Motor neuron (in vitro differentiated cells): ENCODE data around the gene LAMB3. TPM values are rescaled to one million over a fixed set of nuclear protein-coding genes. Genes with fewer than 3 reads are reported as not detected.
"Not testable (repeated sequence)": the region's sequence is repeated elsewhere in the genome, so short reads cannot be mapped to it uniquely, and the experiment has no call there.

ENCODE experiments used
- ATAC-seq, 8 experiments: fragments of 200-7000 bp; cut with Tn5 transposase; replicated peaks in 6 of 8; 2 replicates each; pipeline ENCODE4 v1.8.0; 2021; ENCODE audit warnings: mild to moderate bottlenecking in 8 of 8, moderate library complexity in 8 of 8
- H3K27ac ChIP-seq, 2 donors: fragments of 250-450 bp; sonication (Bioruptor Pico); 2 replicates each; pipeline ENCODE4 v1.9.0; 2021; ENCODE audit warnings: antibody characterized with exemption in 2 of 2, mild to moderate bottlenecking in 2 of 2, moderate library complexity in 1 of 2
- H3K4me1 ChIP-seq, 2 donors: fragments of 250-450 bp; sonication (Bioruptor Pico); replicated peaks in 1 of 2; 2 replicates each; pipeline ENCODE4 v1.6.1; 2021; ENCODE audit warnings: antibody characterized with exemption in 2 of 2, mild to moderate bottlenecking in 2 of 2, moderate library complexity in 1 of 2
- H3K4me3 ChIP-seq, 5 donors: fragments of 250-450 bp; sonication (Bioruptor Pico); 2 replicates each; pipeline ENCODE4 v1.9.0; 2021; ENCODE audit warnings: antibody characterized with exemption in 5 of 5, mild to moderate bottlenecking in 5 of 5, moderate library complexity in 4 of 5
- WGBS, 10 experiments: fragments of 450-650 bp; shearing (Covaris generic); methylation state at CpG; one replicate each; pipeline ENCODE4 v1.0.0; 2022; 5-methylcytosine and 5-hydroxymethylcytosine counted together
- in situ Hi-C, 9 experiments: fragments of 400-800 bp; cut with MboI; loops; one replicate each; pipeline ENCODE4 v1.15.0; 2021; ENCODE audit warnings: low sequenced_read_pairs in 9 of 9, low pct_unique_long_range_greater_than_20kb in 2 of 9; ENCODE audit not compliant: unreplicated experiment in 9 of 9
- total RNA-seq, 8 experiments: library from RNA; unstranded; fragments of 300-600 nt; gene quantifications; 2 replicates each; pipeline versions ENCODE4 v1.2.3 to v1.2.4, GENCODE V29; 2022

Gene LAMB3
- total RNA-seq, result 10 to 100 TPM in 1 of 8 experiments, 1 to 10 TPM in 3, under 1 TPM in 4; 0.13 to 51.2 (median 1.0) TPM

GRCh38 chr1:209652121-209652735 is at the start of gene LAMB3:
Gene LAMB3, minus strand, starts transcription at chr1:209652425. Its CDS starts 1,481 bp downstream, at chr1:209650944.
- in situ Hi-C loops, result no loop called here
- H3K27ac ChIP-seq, result no peak within 1 kb of the TSS

GRCh38 chr1:209700686-209701085 is 48.5 kb upstream of the LAMB3 start:
- in situ Hi-C loops, ATAC-seq, H3K4me3 ChIP-seq, H3K4me1 ChIP-seq, H3K27ac ChIP-seq: not testable (repeated sequence)

More at GRCh38 chr1:209652121-209652735, at the start of gene LAMB3:
- Histone ChIP-seq H3K4me1 (peaks cover 15 to 16% of the 10 kb centered on the region in 2 donors), H3K4me3 (no peak within 1 kb of the TSS)
- 64 to 100% (median 86%) methylated on average over 1 to 8 of the region's 14 CpGs; no CpG with 5 or more reads in 3 of the 10 experiments for WGBS, 10 experiments
- ATAC-seq, result peak in 3 of 8 experiments; percentile 11 to 70 (median 58)

GRCh38 chr1:209697126-209697525 is 44.9 kb upstream of the LAMB3 start:
- in situ Hi-C loops, result loop anchor here in 8 of 9 experiments (10.0 to 25.0 kb wide), 3 partner anchors 110 to 122 kb away; partner anchors contain the start of gene CAMK1G (in 5 of the 8)

GRCh38 chr1:209696673-209697072 is 44.4 kb upstream of the LAMB3 start:
- no peak for ATAC-seq
- Histone ChIP-seq H3K27ac (no peak overlapping the region), H3K4me3 (no peak overlapping the region), H3K4me1 (peaks cover 3% of the 10 kb centered on the region in 2 donors)
- in situ Hi-C loops, result loop anchor here in 8 of 9 experiments (10.0 to 25.0 kb wide), 3 partner anchors 109 to 122 kb away; partner anchors contain the start of gene CAMK1G (in 5 of the 8)

More at GRCh38 chr1:209697126-209697525, 44.9 kb upstream of the LAMB3 start:
- no peak overlapping the region for H3K27ac ChIP-seq
- peak in 3 of 8 experiments; percentile 48 to 72 (median 62) for ATAC-seq
- peaks cover 3% of the 10 kb centered on the region in 2 donors for H3K4me1 ChIP-seq
- 40 to 100% (median 86%) methylated on average over 1 to 3 of the region's 3 CpGs; no CpG with 5 or more reads in 3 of the 10 experiments for WGBS, 10 experiments
- no peak overlapping the region for H3K4me3 ChIP-seq

- no peak overlapping the region for H3K4me3 ChIP-seq
- ATAC-seq, result peak; percentile 46 to 78 (median 66)
- H3K4me1 ChIP-seq, result peaks cover 3% of the 10 kb centered on the region in 2 donors
- WGBS, 10 experiments, result 0 to 13% (median 0%) methylated on average over 1 to 3 of the region's 3 CpGs
- in situ Hi-C loops, result loop anchor here in 8 of 9 experiments (10.0 to 25.0 kb wide), 3 partner anchors 106 to 118 kb away; partner anchors contain the start of gene CAMK1G (in 5 of the 8)
- H3K27ac ChIP-seq, result no peak overlapping the region
Measured at GRCh38 chr1:209692745-209693504, 40.7 kb upstream of the LAMB3 start.

GRCh38 chr1:209692296-209692695 is 40.1 kb upstream of the LAMB3 start:
- in situ Hi-C loops, result loop anchor here in 8 of 9 experiments (10.0 to 25.0 kb wide), 3 partner anchors 105 to 117 kb away; partner anchors contain the start of gene CAMK1G (in 5 of the 8)
- WGBS, 10 experiments, result 40 to 100% (median 100%) methylated on average over 1 to 2 of the region's 4 CpGs; no CpG with 5 or more reads in 3 of the 10 experiments
- Histone ChIP-seq H3K4me3 (no peak overlapping the region), H3K27ac (no peak overlapping the region), H3K4me1 (peaks cover 3% of the 10 kb centered on the region in 2 donors)
- no peak for ATAC-seq

- H3K4me3 ChIP-seq, result no peak overlapping the region
- WGBS, 10 experiments, result 67 to 100% (median 80%) methylated on average over 1 to 3 of the region's 3 CpGs; no CpG with 5 or more reads in 1 of the 10 experiments
- H3K27ac ChIP-seq, result no peak overlapping the region
- H3K4me1 ChIP-seq, result peaks cover 3% of the 10 kb centered on the region in 2 donors
- in situ Hi-C loops, result loop anchor here in 8 of 9 experiments (10.0 to 25.0 kb wide), 3 partner anchors 104 to 116 kb away; partner anchors contain the start of gene CAMK1G (in 5 of the 8)
- ATAC-seq, result no peak
Measured at GRCh38 chr1:209691237-209691636, 39.0 kb upstream of the LAMB3 start.

- Histone ChIP-seq H3K4me3 (no peak overlapping the region), H3K27ac (no peak overlapping the region), H3K4me1 (peaks cover 3 to 7% of the 10 kb centered on the region in 2 donors)
- 37 to 100% (median 88%) methylated on average over 1 to 4 of the region's 4 CpGs; no CpG with 5 or more reads in 2 of the 10 experiments for WGBS, 10 experiments
- in situ Hi-C loops, result loop anchor here in 3 of 9 experiments (25.0 kb wide), 1 partner anchor 102 kb away; the partner anchor contains the start of gene CAMK1G (in 3 of the 3)
- peak in 1 of 8 experiments; percentile 3 for ATAC-seq
Measured at GRCh38 chr1:209689477-209689876, 37.3 kb upstream of the LAMB3 start.

GRCh38 chr1:209688746-209689234 is 36.6 kb upstream of the LAMB3 start:
- WGBS, 10 experiments, result 33 to 100% (median 92%) methylated on average over 1 of the region's 1 CpG; no CpG with 5 or more reads in 6 of the 10 experiments
- Histone ChIP-seq H3K4me1 (peaks cover 3 to 7% of the 10 kb centered on the region in 2 donors), H3K4me3 (no peak overlapping the region), H3K27ac (no peak overlapping the region)
- peak in 3 of 8 experiments; percentile 25 to 67 (median 63) for ATAC-seq
- in situ Hi-C loops, result loop anchor here in 3 of 9 experiments (25.0 kb wide), 1 partner anchor 101 kb away; the partner anchor contains the start of gene CAMK1G (in 3 of the 3)

- Histone ChIP-seq H3K4me3 (no peak overlapping the region), H3K27ac (no peak overlapping the region), H3K4me1 (peaks cover 0 to 4% of the 10 kb centered on the region in 2 donors)
- ATAC-seq, result no peak
- WGBS, 10 experiments, result 8 to 92% (median 87%) methylated on average over 2 to 4 of the region's 4 CpGs
- in situ Hi-C loops, result loop anchor here in 3 of 9 experiments (25.0 kb wide), 1 partner anchor 99 kb away; the partner anchor contains the start of gene CAMK1G (in 3 of the 3)
Measured at GRCh38 chr1:209686322-209686721, 34.1 kb upstream of the LAMB3 start.

- Histone ChIP-seq H3K27ac (no peak overlapping the region), H3K4me3 (no peak overlapping the region), H3K4me1 (peaks cover 0 to 4% of the 10 kb centered on the region in 2 donors)
- 33 to 100% (median 78%) methylated on average over 1 to 4 of the region's 4 CpGs for WGBS, 10 experiments
- in situ Hi-C loops, result loop anchor here in 3 of 9 experiments (25.0 kb wide), 1 partner anchor 99 kb away; the partner anchor contains the start of gene CAMK1G (in 3 of the 3)
- peak in 1 of 8 experiments; percentile 49 for ATAC-seq
Measured at GRCh38 chr1:209685821-209686220, 33.6 kb upstream of the LAMB3 start.

- no peak overlapping the region for H3K27ac ChIP-seq
- peak in 3 of 8 experiments; percentile 2 to 25 (median 5) for ATAC-seq
- H3K4me3 ChIP-seq, result no peak overlapping the region
- peaks cover 21 to 23% of the 10 kb centered on the region in 2 donors for H3K4me1 ChIP-seq
- WGBS, 10 experiments, result 30 to 100% (median 92%) methylated on average over 1 to 4 of the region's 4 CpGs; no CpG with 5 or more reads in 1 of the 10 experiments
- in situ Hi-C loops, result loop anchor here in 3 of 9 experiments (25.0 kb wide), 1 partner anchor 92 kb away; the partner anchor contains the start of gene CAMK1G (in 3 of the 3)
Measured at GRCh38 chr1:209678981-209679539, 26.8 kb upstream of the LAMB3 start.
